HFF-Myc (cell line): Measurements from ENCODE around the gene SARS1.

ENCODE experiments used
- DNase-seq: peaks from one replicate; pipeline ENCODE4 v3.0.0-alpha.2; 2011; ENCODE audit warnings: low read depth; ENCODE audit errors: extremely low read depth
- H3K4me3 ChIP-seq: replicated peaks from 2 replicates; pipeline ENCODE4 v1.5.1; 2011; ENCODE audit warnings: low read depth, mild to moderate bottlenecking, control low read depth, low read length
- CTCF ChIP-seq: IDR thresholded peaks from 2 replicates; pipeline ENCODE4 v1.5.1; 2012; ENCODE audit warnings: mild to moderate bottlenecking, low read depth, low read length, control low read depth; ENCODE audit errors: missing control alignments

The SARS1 gene

GRCh38 chr1:109201123-109201703, 12.5 kb upstream of the SARS1 start:
- peak; percentile 51 for DNase-seq
- no peak overlapping the region for H3K4me3 ChIP-seq
- TF ChIP-seq CTCF, result peak; percentile 84

DNA sequence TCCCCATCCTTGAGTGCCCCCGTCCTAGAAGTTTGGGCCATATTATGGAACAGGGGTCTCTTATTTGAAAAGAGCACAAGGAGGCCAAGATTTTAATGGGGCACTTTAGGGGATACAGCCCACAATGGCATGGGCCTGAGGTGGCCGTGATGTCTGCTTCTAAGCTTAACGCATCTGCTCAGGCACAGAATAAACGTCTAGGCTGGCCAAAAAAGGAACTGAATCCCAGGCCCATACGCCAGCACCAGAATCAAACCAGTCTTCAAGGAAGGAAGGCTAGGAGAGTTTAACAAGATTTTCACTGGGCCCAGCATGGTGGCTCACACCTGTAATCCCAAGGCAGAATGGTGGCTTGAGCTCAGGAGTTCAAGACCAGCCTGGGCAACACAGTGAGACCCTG, 9.2 kb upstream of the SARS1 start:
- no peak overlapping the region for H3K4me3 ChIP-seq
- no peak for TF ChIP-seq CTCF
- no peak for DNase-seq

- H3K4me3 ChIP-seq, result no peak overlapping the region
- DNase-seq, result no peak
- no peak for TF ChIP-seq CTCF
Observed at GRCh38 chr1:109206339-109206738, 7.4 kb upstream of the SARS1 start.

GRCh38 chr1:109207467-109208103, 6.1 kb upstream of the SARS1 start:
- no peak overlapping the region for H3K4me3 ChIP-seq
- DNase-seq, result no peak
- no peak for TF ChIP-seq CTCF

DNA sequence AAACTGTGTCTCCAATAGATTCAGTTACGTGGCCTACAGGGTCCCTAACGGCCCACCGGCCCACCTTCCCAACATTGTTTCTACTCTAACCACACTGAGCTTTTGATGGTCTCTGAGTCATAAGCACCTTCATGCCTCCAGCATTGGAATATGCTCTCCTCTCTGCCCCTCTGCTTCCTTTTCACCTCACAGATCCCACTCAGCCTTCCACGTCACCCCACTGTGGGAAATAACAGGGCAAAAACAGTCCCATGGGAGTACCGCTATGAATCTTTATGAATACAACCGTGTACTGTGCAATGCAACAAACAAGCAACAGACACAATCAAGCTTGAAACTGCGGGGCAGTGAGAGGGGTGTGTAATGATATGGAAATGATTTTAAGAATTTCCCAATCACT, 5.3 kb upstream of the SARS1 start:
- no peak for DNase-seq
- no peak overlapping the region for H3K4me3 ChIP-seq
- no peak for TF ChIP-seq CTCF

- no peak overlapping the region for H3K4me3 ChIP-seq
- no peak for DNase-seq
- no peak for TF ChIP-seq CTCF
Observed at GRCh38 chr1:109208836-109209463, 4.8 kb upstream of the SARS1 start.

- TF ChIP-seq CTCF, result no peak
- no peak overlapping the region for H3K4me3 ChIP-seq
- DNase-seq, result no peak
Observed at GRCh38 chr1:109210058-109210457, 3.7 kb upstream of the SARS1 start.
